Neutrophil (primary cell): ENCODE results near the gene ANKRD13B.
A peak's percentile ranks its signal among the peaks of the same experiment; 100 is the strongest.

Experiments
- H3K27ac ChIP-seq: fragments of 200-600 bp; sonication (generic); 2 replicates; pipeline ENCODE4 v1.5.1; 2016; ENCODE audit warnings: mild to moderate bottlenecking, moderate library complexity
- H3K27me3 ChIP-seq: fragments of 200-600 bp; sonication (generic); 2 replicates; pipeline ENCODE4 v1.6.0; 2016; ENCODE audit warnings: mild to moderate bottlenecking
- H3K36me3 ChIP-seq: fragments of 200-600 bp; sonication (generic); 2 replicates; pipeline ENCODE4 v1.5.1; 2017
- H3K4me1 ChIP-seq, 2 experiments: fragments of 200-600 bp in 1 of 2; sonication (generic) in 1 of 2; 1 replicate in 1 of 2; 2 replicates in 1 of 2; pipeline versions ENCODE4 v1.5.1 to v1.6.1; 2013 to 2016; ENCODE audit warnings: low read depth in 1 of 2, low read length in 1 of 2, mild to moderate bottlenecking in 1 of 2, moderate library complexity in 1 of 2; ENCODE audit not compliant: control insufficient read depth in 1 of 2, insufficient read depth in 1 of 2
- H3K4me3 ChIP-seq, 2 experiments: fragments of 200-600 bp in 1 of 2; sonication (generic) in 1 of 2; 1 replicate in 1 of 2; 2 replicates in 1 of 2; pipeline ENCODE4 v1.5.1; 2013 to 2016; ENCODE audit warnings: low read depth in 1 of 2, low read length in 1 of 2, mild to moderate bottlenecking in 1 of 2, moderate library complexity in 1 of 2
- H3K9me3 ChIP-seq: fragments of 200-600 bp; sonication (generic); 2 replicates; pipeline ENCODE4 v1.5.1; 2016
- CTCF ChIP-seq: fragments of 200-600 bp; sonication (generic); IDR thresholded peaks from 2 replicates; pipeline ENCODE4 v1.5.1; 2016; ENCODE audit warnings: antibody characterized with exemption

ANKRD13B gene

GRCh38 chr17:29612404-29613280 lies 19.7 kb downstream of the ANKRD13B start:
- no peak for TF ChIP-seq CTCF
- H3K9me3 ChIP-seq, result no peaks in the 10 kb centered on the region
- no peak overlapping the region for H3K27ac ChIP-seq
- H3K4me1 ChIP-seq, result peaks cover 46 to 47% of the 10 kb centered on the region in 2 experiments
- H3K4me3 ChIP-seq, result peak overlapping the region; percentile 41 to 64
- no peaks in the 10 kb centered on the region for H3K36me3 ChIP-seq
- H3K27me3 ChIP-seq, result peaks cover 74% of the 10 kb centered on the region

GRCh38 chr17:29613352-29613837 lies 20.5 kb downstream of the ANKRD13B start:
- Histone ChIP-seq H3K36me3 (no peaks in the 10 kb centered on the region), H3K4me1 (peaks cover 54% of the 10 kb centered on the region in 2 experiments), H3K27ac (no peak overlapping the region), H3K4me3 (peak overlapping the region; percentile 41 to 64), H3K27me3 (peaks cover 82% of the 10 kb centered on the region), H3K9me3 (no peaks in the 10 kb centered on the region)
- peak; percentile 80 for TF ChIP-seq CTCF

GRCh38 chr17:29613856-29614255 lies 20.9 kb downstream of the ANKRD13B start:
- Histone ChIP-seq H3K27me3 (peaks cover 86% of the 10 kb centered on the region), H3K4me1 (peaks cover 55 to 56% of the 10 kb centered on the region in 2 experiments), H3K36me3 (no peaks in the 10 kb centered on the region), H3K27ac (no peak overlapping the region), H3K9me3 (no peaks in the 10 kb centered on the region), H3K4me3 (peak overlapping the region; percentile 41 to 64)
- no peak for TF ChIP-seq CTCF

GRCh38 chr17:29614349-29615047 lies 21.6 kb downstream of the ANKRD13B start:
- Histone ChIP-seq H3K36me3 (no peaks in the 10 kb centered on the region), H3K27ac (no peak overlapping the region), H3K9me3 (no peaks in the 10 kb centered on the region), H3K4me3 (peak overlapping the region; percentile 50 to 67), H3K27me3 (peaks cover 93% of the 10 kb centered on the region), H3K4me1 (peaks cover 55 to 56% of the 10 kb centered on the region in 2 experiments)
- TF ChIP-seq CTCF, result no peak

GRCh38 chr17:29615048-29615385 lies 22.1 kb downstream of the ANKRD13B start:
- no peaks in the 10 kb centered on the region for H3K36me3 ChIP-seq
- H3K4me1 ChIP-seq, result peaks cover 55 to 56% of the 10 kb centered on the region in 2 experiments
- H3K4me3 ChIP-seq, result peak overlapping the region; percentile 50 to 67
- no peak for TF ChIP-seq CTCF
- H3K9me3 ChIP-seq, result no peaks in the 10 kb centered on the region
- H3K27ac ChIP-seq, result no peak overlapping the region
- peaks cover 98% of the 10 kb centered on the region for H3K27me3 ChIP-seq
